Activated gamma-delta T cell treated with Interleukin-2 at 50 U/mL for 16 hours (primary cell): ENCODE measurements around the gene ZBTB6.

ENCODE experiments used
- DNase-seq: peaks from one replicate; pipeline ENCODE4 v3.0.0-alpha.2; 2020

ZBTB6 gene, protein sequence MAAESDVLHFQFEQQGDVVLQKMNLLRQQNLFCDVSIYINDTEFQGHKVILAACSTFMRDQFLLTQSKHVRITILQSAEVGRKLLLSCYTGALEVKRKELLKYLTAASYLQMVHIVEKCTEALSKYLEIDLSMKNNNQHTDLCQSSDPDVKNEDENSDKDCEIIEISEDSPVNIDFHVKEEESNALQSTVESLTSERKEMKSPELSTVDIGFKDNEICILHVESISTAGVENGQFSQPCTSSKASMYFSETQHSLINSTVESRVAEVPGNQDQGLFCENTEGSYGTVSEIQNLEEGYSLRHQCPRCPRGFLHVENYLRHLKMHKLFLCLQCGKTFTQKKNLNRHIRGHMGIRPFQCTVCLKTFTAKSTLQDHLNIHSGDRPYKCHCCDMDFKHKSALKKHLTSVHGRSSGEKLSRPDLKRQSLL

DNA sequence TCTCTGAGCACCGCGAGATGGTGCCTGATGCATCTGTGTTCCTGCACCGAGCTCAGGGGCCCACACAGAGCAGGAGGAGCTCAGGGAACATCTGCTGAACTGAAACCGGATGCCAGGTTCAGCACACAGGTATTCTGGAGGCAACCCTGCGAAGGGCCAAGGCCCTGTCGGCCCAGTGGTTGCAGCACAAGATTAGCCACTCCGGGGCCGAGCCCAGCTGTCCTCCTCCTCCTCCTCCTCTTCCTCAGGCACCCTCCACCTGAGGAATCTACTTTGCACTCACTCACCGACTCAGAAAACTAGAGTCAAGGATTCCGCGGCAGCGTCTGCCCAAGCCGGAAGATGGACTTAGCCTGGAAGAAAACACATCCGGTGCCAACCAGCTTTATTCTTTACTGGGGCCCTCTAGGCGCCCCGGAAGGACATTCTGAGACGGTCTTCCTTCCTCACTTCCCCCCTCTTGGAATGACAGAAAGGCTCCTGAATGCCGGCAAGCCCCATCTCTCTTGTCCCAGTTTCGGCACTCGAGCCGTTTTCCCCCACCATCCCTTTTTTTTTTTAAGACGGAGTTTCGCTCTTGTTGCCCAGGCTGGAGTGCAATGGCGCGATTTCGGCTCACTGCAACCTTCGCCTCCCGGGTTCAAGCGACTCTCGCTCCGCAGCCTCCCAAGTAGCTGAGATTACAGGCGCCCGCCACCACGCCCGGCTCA, at the start of gene ZBTB6:
Gene ZBTB6 (minus strand): TSS at position 360 of the 710 bp plus-strand sequence. CDS start 1,251 bp downstream, outside the sequence.
- DNase-seq = peak; percentile 67

DNA sequence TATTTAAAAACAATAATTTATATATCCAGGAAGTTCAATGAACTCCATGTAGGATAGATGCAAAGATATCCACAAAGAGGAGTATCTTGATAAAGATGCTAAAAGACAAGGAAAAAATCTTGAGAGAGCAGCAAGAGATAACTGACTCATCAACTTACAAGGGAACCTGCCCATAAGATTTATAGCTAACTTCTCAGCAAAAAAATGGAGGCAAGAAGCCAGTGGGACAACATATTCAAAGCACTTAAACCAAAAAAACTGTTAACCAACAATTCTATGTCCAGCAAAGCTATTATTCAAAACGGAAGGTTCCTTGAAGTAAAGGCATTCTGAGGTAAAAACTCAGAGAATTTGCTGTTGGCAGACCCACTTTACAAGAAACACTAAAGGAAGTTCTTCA, 48.0 kb upstream of the ZBTB6 start:
- DNase-seq = no peak

DNA sequence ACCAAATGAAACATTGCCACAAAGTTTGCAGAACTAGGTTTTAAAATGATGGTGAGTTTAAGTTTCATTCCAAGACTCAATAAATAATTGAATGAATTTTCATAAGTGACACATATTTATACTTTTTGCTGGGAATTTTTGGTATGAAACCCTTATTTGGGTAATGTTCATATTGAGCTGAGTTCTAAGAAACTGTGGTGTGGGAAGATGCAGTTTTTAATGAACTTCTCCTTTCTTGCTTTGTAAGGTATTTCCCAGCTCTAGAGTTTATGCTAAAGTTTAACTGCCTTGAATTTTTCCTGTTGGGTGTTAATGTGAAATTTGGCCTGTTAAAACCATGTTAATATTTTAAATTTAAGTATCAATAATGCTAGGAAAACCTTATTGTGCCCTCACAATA, 42.8 kb upstream of the ZBTB6 start:
- no peak for DNase-seq

GRCh38 chr9:122954253-122954691, 41.1 kb upstream of the ZBTB6 start:
- DNase-seq = no peak

GRCh38 chr9:122951056-122951455, 37.9 kb upstream of the ZBTB6 start:
- DNase-seq = no peak

- DNase-seq = no peak
Measured at GRCh38 chr9:122950263-122950662, 37.1 kb upstream of the ZBTB6 start.

GRCh38 chr9:122949696-122950095, 36.6 kb upstream of the ZBTB6 start:
- no peak for DNase-seq

- DNase-seq = no peak
Measured at GRCh38 chr9:122948313-122948712, 35.2 kb upstream of the ZBTB6 start.

- DNase-seq = no peak
Measured at GRCh38 chr9:122946461-122947005, 33.4 kb upstream of the ZBTB6 start.

- DNase-seq = no peak
Measured at GRCh38 chr9:122944960-122945888, 32.1 kb upstream of the ZBTB6 start.

GRCh38 chr9:122941582-122942234, 28.6 kb upstream of the ZBTB6 start:
- DNase-seq = no peak

DNA sequence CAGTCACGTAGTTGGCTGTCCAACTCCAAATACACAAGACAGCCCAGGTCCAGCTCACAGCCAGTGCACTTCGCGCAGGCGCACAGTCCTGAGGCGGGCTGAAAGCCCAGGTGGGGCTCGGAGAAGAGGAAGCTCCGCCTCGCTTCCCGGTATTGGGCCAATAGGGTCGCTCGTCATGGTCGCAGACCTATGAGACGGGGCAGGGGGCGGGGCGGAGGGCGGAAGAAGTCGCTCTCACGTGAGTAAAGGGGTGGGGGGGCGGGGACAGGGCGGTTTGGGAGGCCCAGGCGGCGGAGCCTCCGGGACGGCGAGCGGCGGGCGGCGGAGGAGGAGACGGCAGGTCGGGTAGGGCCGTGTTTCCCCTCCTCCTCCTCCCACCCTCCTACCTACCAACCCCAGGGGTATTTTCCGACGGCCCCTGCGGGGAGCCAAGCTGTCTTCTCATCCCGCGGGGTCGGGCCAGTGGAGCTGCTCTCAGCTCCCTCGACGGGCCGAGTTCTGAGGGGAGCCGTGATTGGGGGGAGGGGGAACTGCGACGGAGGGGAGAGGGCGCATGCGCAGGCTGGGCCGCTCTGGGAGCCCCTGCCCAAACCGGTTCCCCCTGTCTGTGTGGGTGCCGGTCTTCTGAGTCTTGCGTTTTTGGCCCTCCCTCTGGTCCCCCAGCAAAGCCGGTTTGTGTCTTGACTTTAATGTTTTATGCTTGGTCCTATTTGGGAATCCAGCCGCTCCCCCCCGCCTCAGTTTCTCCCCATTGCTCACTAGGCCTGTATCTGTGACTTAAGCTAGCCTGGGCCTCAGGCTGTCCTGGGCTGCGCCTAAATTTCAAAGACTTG, 27.8 kb upstream of the ZBTB6 start, which contains the start of gene RABGAP1:
Gene RABGAP1 (plus strand): TSS at position 272 of the 833 bp plus-strand sequence. CDS start 16,040 bp downstream, outside the sequence.
- peak; percentile 99 for DNase-seq

DNA sequence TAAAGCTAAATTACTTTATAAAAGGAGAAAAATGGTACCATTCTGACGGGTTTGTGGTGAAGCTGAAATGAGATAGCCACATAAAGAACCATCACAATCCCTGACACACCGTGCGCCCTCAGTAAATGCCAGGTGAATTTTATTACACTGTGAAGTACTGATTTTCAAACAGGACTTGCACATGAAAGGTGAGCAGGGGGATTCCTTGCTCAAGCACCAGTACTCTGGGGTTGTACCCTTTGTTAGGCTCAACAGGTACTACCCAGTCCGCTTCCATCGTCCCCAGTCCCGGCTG, 27.3 kb upstream of the ZBTB6 start:
- no peak for DNase-seq

- DNase-seq = no peak
Measured at GRCh38 chr9:122939601-122940000, 26.5 kb upstream of the ZBTB6 start.

GRCh38 chr9:122936883-122937282, 23.8 kb upstream of the ZBTB6 start:
- no peak for DNase-seq

- DNase-seq = no peak
Measured at GRCh38 chr9:122936464-122936863, 23.3 kb upstream of the ZBTB6 start.

DNA sequence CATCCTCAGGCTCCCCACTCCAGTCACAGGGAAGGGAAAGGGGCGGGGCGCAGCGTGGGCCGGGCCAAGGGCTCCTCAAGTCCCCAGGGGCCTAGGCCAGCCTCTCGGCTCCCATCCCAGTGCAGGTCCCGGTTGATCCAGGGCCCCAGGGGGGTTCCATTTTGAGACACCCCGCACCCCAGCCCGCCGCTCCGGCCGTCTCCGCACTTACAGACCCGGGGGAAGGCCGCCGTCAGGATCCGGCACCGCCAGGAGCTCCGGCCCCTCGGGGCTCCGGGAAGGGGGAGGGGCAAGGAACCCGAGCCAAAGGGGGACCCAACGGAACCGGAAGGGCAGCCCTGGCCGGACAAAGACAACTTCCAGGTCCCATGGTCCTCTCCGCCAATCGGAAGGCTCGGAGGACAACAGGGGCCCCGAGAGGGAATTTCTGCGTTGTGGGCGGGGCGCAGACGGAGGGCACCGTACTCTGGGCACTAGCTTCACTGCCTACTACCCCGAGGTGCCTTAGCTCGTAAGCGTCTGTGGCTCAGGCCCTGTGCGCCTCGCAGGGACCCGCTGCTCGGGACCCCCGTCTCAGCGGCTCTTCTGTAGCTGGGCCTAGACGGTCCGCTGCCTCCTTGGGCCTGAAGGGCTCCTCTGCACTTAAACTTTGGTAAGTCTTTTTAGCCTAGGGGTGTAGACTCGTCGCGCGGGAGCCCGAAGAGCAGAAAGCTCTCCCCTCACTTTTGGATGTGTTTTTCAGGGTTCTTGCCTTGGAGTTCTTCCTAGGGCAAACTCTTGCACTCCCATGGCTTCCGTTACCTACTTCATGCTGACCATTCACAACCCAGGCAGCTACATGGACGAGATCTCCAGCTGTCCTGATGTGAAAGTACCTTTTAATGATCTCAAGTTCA, 18.4 kb upstream of the ZBTB6 start, which contains the start of gene ZBTB26:
Gene ZBTB26 (minus strand): TSS at position 287 of the 896 bp plus-strand sequence. CDS start 11,578 bp downstream, outside the sequence.
- DNase-seq = peak; percentile 88

GRCh38 chr9:122930541-122931225, 17.6 kb upstream of the ZBTB6 start:
- no peak for DNase-seq

DNA sequence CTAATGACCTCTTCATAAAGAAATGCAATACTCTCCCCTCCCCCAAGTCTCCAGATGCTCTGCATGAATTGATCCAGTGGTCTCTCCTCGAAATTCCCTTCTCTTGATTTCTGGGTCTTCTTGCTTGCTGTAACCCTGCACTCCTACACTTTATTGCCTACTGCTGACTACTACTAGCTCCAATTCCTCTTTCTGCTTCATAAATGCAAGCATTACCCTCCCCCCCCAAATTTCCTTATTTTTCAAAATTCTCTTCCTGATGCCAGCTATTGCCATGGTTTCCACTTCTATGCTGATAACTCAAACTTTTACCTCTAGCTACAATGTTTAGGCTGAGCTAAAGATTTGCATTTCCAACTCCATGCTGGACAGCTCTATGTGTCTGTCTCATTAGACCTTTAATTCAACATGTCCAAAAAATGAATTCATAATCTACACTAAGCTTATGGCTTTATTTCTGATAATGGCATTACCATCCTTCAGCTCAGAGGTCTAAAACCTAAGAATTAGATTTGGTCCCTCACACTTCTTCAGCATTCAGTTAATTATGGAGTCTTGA, 16.8 kb upstream of the ZBTB6 start:
- no peak for DNase-seq
